C4-2B (cell line): Measurements from ENCODE around the gene ITGBL1.

Source experiments
- ZFX ChIP-seq: fragments of 450-650 bp; IDR thresholded peaks from 2 replicates; pipeline ENCODE4 v1.6.1; 2017
- TF ChIP-seq, protein P1 (sequence below): fragments of 450-650 bp; conservative IDR thresholded peaks from 2 replicates; pipeline ENCODE4 v1.5.1; 2017; ENCODE audit warnings: mild to moderate bottlenecking

DNA sequence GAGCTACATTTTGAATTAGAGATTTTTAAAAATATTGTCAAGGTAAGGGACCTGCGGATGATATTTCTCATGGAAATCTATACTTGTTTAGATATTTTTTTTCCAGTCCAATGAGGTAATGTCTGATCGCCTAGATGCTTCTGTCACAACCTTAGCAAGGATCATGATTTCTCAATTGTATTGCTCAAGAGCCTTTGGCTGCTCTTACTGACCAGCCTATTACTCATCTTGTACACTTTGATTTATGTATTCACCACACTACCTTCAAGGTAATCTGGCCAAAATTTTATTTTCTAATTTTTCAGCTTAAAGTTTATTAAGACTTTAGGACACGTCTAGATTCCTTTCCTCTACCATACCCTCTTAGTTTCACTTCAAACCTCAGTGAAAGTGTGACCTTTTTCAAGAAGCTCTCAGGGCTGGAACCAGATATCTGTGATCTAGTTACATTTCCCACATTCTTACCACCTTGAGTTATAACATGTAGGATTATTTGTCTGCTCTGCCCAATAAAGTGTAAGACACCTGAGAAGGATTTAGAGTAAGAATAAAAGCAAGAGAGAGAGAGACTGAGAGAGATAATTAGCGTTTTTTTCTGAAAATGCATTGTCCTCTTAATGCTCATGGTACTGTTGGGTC lies 197.1 kb downstream of the ITGBL1 start:
- TF ChIP-seq, protein P1, sequence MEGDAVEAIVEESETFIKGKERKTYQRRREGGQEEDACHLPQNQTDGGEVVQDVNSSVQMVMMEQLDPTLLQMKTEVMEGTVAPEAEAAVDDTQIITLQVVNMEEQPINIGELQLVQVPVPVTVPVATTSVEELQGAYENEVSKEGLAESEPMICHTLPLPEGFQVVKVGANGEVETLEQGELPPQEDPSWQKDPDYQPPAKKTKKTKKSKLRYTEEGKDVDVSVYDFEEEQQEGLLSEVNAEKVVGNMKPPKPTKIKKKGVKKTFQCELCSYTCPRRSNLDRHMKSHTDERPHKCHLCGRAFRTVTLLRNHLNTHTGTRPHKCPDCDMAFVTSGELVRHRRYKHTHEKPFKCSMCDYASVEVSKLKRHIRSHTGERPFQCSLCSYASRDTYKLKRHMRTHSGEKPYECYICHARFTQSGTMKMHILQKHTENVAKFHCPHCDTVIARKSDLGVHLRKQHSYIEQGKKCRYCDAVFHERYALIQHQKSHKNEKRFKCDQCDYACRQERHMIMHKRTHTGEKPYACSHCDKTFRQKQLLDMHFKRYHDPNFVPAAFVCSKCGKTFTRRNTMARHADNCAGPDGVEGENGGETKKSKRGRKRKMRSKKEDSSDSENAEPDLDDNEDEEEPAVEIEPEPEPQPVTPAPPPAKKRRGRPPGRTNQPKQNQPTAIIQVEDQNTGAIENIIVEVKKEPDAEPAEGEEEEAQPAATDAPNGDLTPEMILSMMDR, result no peak
- no peak for TF ChIP-seq ZFX
